Neural cell (in vitro differentiated cells): Measurements from ENCODE around the gene ZNF532. TPM values are rescaled to one million over a fixed set of nuclear protein-coding genes. Genes with fewer than 3 reads are reported as not detected.

Experiments
- H2AFZ ChIP-seq: fragments of 200-600, 300-800 bp; sonication (generic), shearing (Covaris generic); 2 replicates; pipeline ENCODE4 v1.6.0; 2014; ENCODE audit warnings: low read depth, mild to moderate bottlenecking, antibody characterized with exemption, low read length, moderate library complexity
- H3F3A ChIP-seq: fragments of 200-600 bp; shearing (Covaris generic); 2 replicates; pipeline ENCODE4 v1.6.1; 2016; ENCODE audit warnings: mild to moderate bottlenecking, moderate library complexity, mixed read lengths, antibody characterized with exemption, low read length; ENCODE audit not compliant: insufficient read depth, poor library complexity, severe bottlenecking
- H3K27ac ChIP-seq: fragments of 200-600, 300-800 bp; sonication (generic), shearing (Covaris generic); 2 replicates; pipeline ENCODE4 v1.5.1; 2014; ENCODE audit warnings: mild to moderate bottlenecking, low read length, moderate library complexity
- H3K27me3 ChIP-seq: fragments of 300-800, 200-600 bp; sonication (generic), shearing (Covaris generic); 2 replicates; pipeline ENCODE4 v1.6.0; 2014; ENCODE audit warnings: mild to moderate bottlenecking, low read depth, low read length, moderate library complexity; ENCODE audit not compliant: insufficient read depth
- H3K36me3 ChIP-seq: fragments of 300-800, 200-600 bp; sonication (generic), shearing (Covaris generic); 2 replicates; pipeline ENCODE4 v1.5.1; 2014; ENCODE audit warnings: mild to moderate bottlenecking, antibody characterized with exemption, low read length, moderate library complexity; ENCODE audit not compliant: insufficient read depth
- H3K4me2 ChIP-seq: fragments of 300-800, 200-600 bp; sonication (generic), shearing (Covaris generic); 2 replicates; pipeline ENCODE4 v1.6.0; 2014; ENCODE audit warnings: mild to moderate bottlenecking, low read length
- H3K4me3 ChIP-seq: fragments of 300-800, 200-600 bp; sonication (generic), shearing (Covaris generic); 2 replicates; pipeline ENCODE4 v1.5.1; 2014; ENCODE audit warnings: mild to moderate bottlenecking, low read length, moderate library complexity
- H3K79me2 ChIP-seq: fragments of 200-600 bp; shearing (Covaris generic); replicated peaks from 2 replicates; pipeline ENCODE4 v1.6.0; 2014; ENCODE audit warnings: mild to moderate bottlenecking, low read length, moderate library complexity; ENCODE audit not compliant: insufficient read depth
- H3K9ac ChIP-seq: fragments of 300-800, 200-600 bp; sonication (generic), shearing (Covaris generic); 2 replicates; pipeline ENCODE4 v1.6.1; 2016; ENCODE audit warnings: mild to moderate bottlenecking, low read length, mixed read lengths
- H3K9me2 ChIP-seq: fragments of 200-600 bp; shearing (Covaris generic); 2 replicates; pipeline ENCODE4 v1.6.1; 2016; ENCODE audit warnings: mild to moderate bottlenecking, low read length, mixed read lengths; ENCODE audit not compliant: insufficient read depth
- H3K9me3 ChIP-seq: fragments of 200-600, 300-800 bp; sonication (generic), shearing (Covaris generic); 2 replicates; pipeline ENCODE4 v1.6.1; 2016; ENCODE audit warnings: mild to moderate bottlenecking, mixed run types, low read length, moderate library complexity, mixed read lengths
- H4K20me1 ChIP-seq: fragments of 200-600 bp; shearing (Covaris generic); 2 replicates; pipeline ENCODE4 v1.6.1; 2016; ENCODE audit warnings: mild to moderate bottlenecking, mixed run types; ENCODE audit not compliant: insufficient read depth
- EP300 ChIP-seq: fragments of 450-650 bp; conservative IDR thresholded peaks from 2 replicates; pipeline ENCODE4 v1.6.1; 2014; ENCODE audit warnings: antibody characterized with exemption, mild to moderate bottlenecking, moderate library complexity; ENCODE audit not compliant: poor library complexity, severe bottlenecking
- EZH2 ChIP-seq: fragments of 200-600, 300-800 bp; shearing (Covaris generic), sonication (generic); IDR thresholded peaks from 2 replicates; pipeline ENCODE4 v1.6.1; 2014; ENCODE audit warnings: antibody characterized with exemption, low read length, borderline replicate concordance, mild to moderate bottlenecking; ENCODE audit not compliant: insufficient read depth, poor library complexity, severe bottlenecking
- MXI1 ChIP-seq: fragments of 450-650 bp; conservative IDR thresholded peaks from 2 replicates; pipeline ENCODE4 v1.6.1; 2014; ENCODE audit warnings: antibody characterized with exemption, mild to moderate bottlenecking; ENCODE audit not compliant: poor library complexity, severe bottlenecking
- POLR2AphosphoS5 ChIP-seq: IDR thresholded peaks from 2 replicates; pipeline ENCODE4 v1.6.1; 2012
- RAD21 ChIP-seq: fragments of 450-650 bp; conservative IDR thresholded peaks from 2 replicates; pipeline ENCODE4 v1.6.1; 2014; ENCODE audit warnings: antibody characterized with exemption, mild to moderate bottlenecking, moderate library complexity
- REST ChIP-seq: IDR thresholded peaks from 2 replicates; pipeline ENCODE4 v1.6.1; 2012; ENCODE audit warnings: borderline replicate concordance
- SMC3 ChIP-seq: fragments of 450-650 bp; conservative IDR thresholded peaks from 2 replicates; pipeline ENCODE4 v1.6.1; 2014; ENCODE audit warnings: antibody characterized with exemption, mild to moderate bottlenecking, moderate library complexity; ENCODE audit not compliant: poor library complexity
- TAF1 ChIP-seq: IDR thresholded peaks from 2 replicates; pipeline ENCODE4 v1.6.1; 2012; ENCODE audit warnings: low read depth
- polyA plus RNA-seq: library from polyadenylated mRNA; depleted of rRNA; stranded (reverse); fragments of >200 nt; gene quantifications from 2 replicates; pipeline ENCODE4 v1.2.3, GENCODE V29; 2014
- TF ChIP-seq, protein P1 (sequence below): fragments of 450-650 bp; IDR thresholded peaks from 2 replicates; pipeline ENCODE4 v1.5.1; 2014; ENCODE audit warnings: antibody characterized with exemption, mild to moderate bottlenecking, moderate library complexity; ENCODE audit not compliant: poor library complexity, severe bottlenecking

The ZNF532 gene
- polyA plus RNA-seq, 1 donor from 2014 or later, result 119 TPM

DNA sequence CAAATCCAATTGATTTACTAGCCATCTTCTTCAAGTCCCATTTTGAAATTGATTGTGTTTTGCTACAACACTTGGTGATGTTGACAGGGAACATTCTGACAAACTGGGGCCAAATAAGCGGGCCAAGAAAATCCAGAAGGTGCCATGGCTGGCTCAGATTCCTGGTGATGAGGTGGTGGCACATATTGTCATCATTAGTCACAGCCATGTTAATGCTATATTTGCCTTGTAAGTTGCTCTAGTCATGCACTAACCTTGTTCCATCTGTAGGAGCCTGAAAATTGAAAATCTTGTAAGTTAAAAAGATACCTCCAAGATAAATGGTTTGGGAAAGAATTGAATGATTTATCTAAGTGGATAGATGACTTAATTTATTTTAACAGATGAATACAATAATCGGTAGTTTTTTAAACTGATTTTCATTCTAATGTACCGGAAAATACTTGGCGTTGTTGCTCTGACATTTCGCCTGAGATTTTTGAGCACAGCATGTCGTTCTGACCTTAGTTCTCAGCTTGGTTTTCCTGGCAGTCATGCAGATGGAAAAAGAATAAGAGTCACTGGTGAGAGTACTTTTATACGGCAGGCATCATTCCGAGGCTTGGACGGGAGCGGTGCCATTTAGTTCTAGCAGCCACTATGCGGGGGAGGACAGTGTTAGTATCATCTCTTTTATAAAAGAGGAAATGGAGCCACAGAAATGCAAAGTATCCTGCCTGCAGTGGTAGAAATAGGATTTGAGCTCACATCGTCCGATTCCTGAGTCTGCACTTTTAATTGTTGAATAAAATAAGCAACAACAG is 133.9 kb downstream of the ZNF532 start:
- Histone ChIP-seq H3K27me3 (no peaks in the 10 kb centered on the region), H3K36me3 (no peaks in the 10 kb centered on the region), H3K79me2 (no peaks in the 10 kb centered on the region), H3K4me2 (no peak overlapping the region), H3K9me2 (no peaks in the 10 kb centered on the region), H3K27ac (no peak overlapping the region), H4K20me1 (no peaks in the 10 kb centered on the region), H2AFZ (no peak overlapping the region), H3K4me3 (no peak overlapping the region), H3F3A (no peaks in the 10 kb centered on the region), H3K9ac (no peak overlapping the region), H3K9me3 (no peaks in the 10 kb centered on the region)
- TF ChIP-seq MXI1 (no peak), RAD21 (no peak), POLR2AphosphoS5 (no peak), TAF1 (no peak), REST (no peak)
- TF ChIP-seq, protein P1, sequence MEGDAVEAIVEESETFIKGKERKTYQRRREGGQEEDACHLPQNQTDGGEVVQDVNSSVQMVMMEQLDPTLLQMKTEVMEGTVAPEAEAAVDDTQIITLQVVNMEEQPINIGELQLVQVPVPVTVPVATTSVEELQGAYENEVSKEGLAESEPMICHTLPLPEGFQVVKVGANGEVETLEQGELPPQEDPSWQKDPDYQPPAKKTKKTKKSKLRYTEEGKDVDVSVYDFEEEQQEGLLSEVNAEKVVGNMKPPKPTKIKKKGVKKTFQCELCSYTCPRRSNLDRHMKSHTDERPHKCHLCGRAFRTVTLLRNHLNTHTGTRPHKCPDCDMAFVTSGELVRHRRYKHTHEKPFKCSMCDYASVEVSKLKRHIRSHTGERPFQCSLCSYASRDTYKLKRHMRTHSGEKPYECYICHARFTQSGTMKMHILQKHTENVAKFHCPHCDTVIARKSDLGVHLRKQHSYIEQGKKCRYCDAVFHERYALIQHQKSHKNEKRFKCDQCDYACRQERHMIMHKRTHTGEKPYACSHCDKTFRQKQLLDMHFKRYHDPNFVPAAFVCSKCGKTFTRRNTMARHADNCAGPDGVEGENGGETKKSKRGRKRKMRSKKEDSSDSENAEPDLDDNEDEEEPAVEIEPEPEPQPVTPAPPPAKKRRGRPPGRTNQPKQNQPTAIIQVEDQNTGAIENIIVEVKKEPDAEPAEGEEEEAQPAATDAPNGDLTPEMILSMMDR, result no peak

- no peak overlapping the region for H3K4me2 ChIP-seq
- no peaks in the 10 kb centered on the region for H3K79me2 ChIP-seq
- no peak overlapping the region for H3K9ac ChIP-seq
- no peaks in the 10 kb centered on the region for H3K36me3 ChIP-seq
- TF ChIP-seq MXI1, result no peak
- no peak overlapping the region for H3K4me3 ChIP-seq
- no peak overlapping the region for H3K27ac ChIP-seq
- no peaks in the 10 kb centered on the region for H3K27me3 ChIP-seq
- H3K9me3 ChIP-seq, result no peaks in the 10 kb centered on the region
- H4K20me1 ChIP-seq, result no peaks in the 10 kb centered on the region
- no peaks in the 10 kb centered on the region for H3K9me2 ChIP-seq
- no peak overlapping the region for H2AFZ ChIP-seq
- no peaks in the 10 kb centered on the region for H3F3A ChIP-seq
These were observed 136.5 kb downstream of the ZNF532 start for GRCh38 chr18:59001166-59001565.

GRCh38 chr18:59001721-59002120 is 137.0 kb downstream of the ZNF532 start:
- Histone ChIP-seq H3K4me2 (no peak overlapping the region), H3K4me3 (no peak overlapping the region), H3K27ac (no peak overlapping the region), H3K9me2 (no peaks in the 10 kb centered on the region), H2AFZ (no peak overlapping the region), H3K79me2 (no peaks in the 10 kb centered on the region), H3K36me3 (no peaks in the 10 kb centered on the region), H4K20me1 (no peaks in the 10 kb centered on the region), H3K9ac (no peak overlapping the region), H3K9me3 (no peaks in the 10 kb centered on the region), H3K27me3 (no peaks in the 10 kb centered on the region), H3F3A (no peaks in the 10 kb centered on the region)
- TF ChIP-seq EZH2, result no peak
- no peak for TF ChIP-seq SMC3
- TF ChIP-seq EP300, result no peak
- TF ChIP-seq REST, result no peak
- TF ChIP-seq MXI1, result no peak
